ENCODE measurements around the gene C9orf152. TPM values are rescaled to one million over a fixed set of nuclear protein-coding genes. Genes with fewer than 3 reads are reported as not detected.

Gene C9orf152, protein sequence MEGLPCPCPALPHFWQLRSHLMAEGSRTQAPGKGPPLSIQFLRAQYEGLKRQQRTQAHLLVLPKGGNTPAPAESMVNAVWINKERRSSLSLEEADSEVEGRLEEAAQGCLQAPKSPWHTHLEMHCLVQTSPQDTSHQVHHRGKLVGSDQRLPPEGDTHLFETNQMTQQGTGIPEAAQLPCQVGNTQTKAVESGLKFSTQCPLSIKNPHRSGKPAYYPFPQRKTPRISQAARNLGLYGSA
- total RNA-seq = not detected in 2 replicates
- long read RNA-seq = 0 reads

DNA sequence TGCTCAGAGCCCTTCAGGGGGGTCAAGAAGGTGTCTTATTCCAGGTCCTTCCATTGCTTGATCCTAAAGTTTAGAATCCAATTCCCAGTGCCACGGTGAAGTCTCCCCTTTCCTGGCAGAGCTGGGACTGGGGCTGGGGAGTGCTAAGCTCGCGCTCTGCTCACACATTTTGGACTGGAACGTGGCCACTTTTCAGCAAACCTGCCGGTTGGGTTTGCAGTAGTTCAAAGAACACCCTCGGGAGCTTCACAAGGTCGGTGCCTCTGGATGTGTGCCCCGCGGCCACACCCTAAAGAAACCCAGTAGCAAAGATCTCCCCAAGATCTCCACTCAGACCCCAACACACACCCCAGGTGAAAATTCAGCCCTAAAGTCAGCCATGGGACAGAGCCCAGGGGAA, at the start of gene C9orf152:
C9orf152 (minus strand) TSS at position 129 of the 400 bp plus-strand sequence. CDS start 580 bp downstream, outside the sequence.
- no peak within 1 kb of the TSS for H3K4me3 Mint-ChIP-seq
- DNase-seq (ENCODE audit: low read depth, low spot score) = no peak
- H3K27me3 Mint-ChIP-seq (ENCODE audit: low read depth) = peaks cover 22% of the 10 kb centered on the region
- H3K36me3 Mint-ChIP-seq (ENCODE audit: low read depth) = no peaks in the 10 kb centered on the region
- no peaks in the 10 kb centered on the region for H3K9me3 Mint-ChIP-seq
- no peak for TF ChIP-seq CTCF (conservative IDR thresholded peaks at IDR 0.05)
- H3K4me1 Mint-ChIP-seq = no peaks in the 10 kb centered on the region
- no peak within 1 kb of the TSS for H3K27ac Mint-ChIP-seq (ENCODE audit: unreplicated experiment)

GRCh38 chr9:110257097-110257841, 49.3 kb upstream of the C9orf152 start:
- DNase-seq (ENCODE audit: low read depth, low spot score) = no peak
- no peak for TF ChIP-seq CTCF (conservative IDR thresholded peaks at IDR 0.05)
- no peaks in the 10 kb centered on the region for H3K9me3 Mint-ChIP-seq
- no peaks in the 10 kb centered on the region for H3K36me3 Mint-ChIP-seq (ENCODE audit: low read depth)
- H3K27ac Mint-ChIP-seq (ENCODE audit: unreplicated experiment) = peak overlapping the region; percentile 93
- no peaks in the 10 kb centered on the region for H3K27me3 Mint-ChIP-seq (ENCODE audit: low read depth)
- H3K4me3 Mint-ChIP-seq = peak overlapping the region; percentile 96
- peaks cover 47% of the 10 kb centered on the region for H3K4me1 Mint-ChIP-seq

- Mint-ChIP-seq H3K27me3 (ENCODE audit: low read depth) (no peaks in the 10 kb centered on the region), H3K27ac (ENCODE audit: unreplicated experiment) (peak within 1 kb of the TSS; percentile 98), H3K36me3 (ENCODE audit: low read depth) (no peaks in the 10 kb centered on the region), H3K9me3 (no peaks in the 10 kb centered on the region), H3K4me1 (peaks cover 49% of the 10 kb centered on the region), H3K4me3 (peak within 1 kb of the TSS; percentile 96)
- no peak for TF ChIP-seq CTCF (conservative IDR thresholded peaks at IDR 0.05)
- peak; percentile 75 for DNase-seq (ENCODE audit: low read depth, low spot score)
Observed at GRCh38 chr9:110256380-110257096, 48.6 kb upstream of the C9orf152 start, which contains the start of gene TXN. Gene TXN, minus strand, starts transcription at chr9:110256507. Its CDS starts 72 bp downstream, at chr9:110256435.

DNA sequence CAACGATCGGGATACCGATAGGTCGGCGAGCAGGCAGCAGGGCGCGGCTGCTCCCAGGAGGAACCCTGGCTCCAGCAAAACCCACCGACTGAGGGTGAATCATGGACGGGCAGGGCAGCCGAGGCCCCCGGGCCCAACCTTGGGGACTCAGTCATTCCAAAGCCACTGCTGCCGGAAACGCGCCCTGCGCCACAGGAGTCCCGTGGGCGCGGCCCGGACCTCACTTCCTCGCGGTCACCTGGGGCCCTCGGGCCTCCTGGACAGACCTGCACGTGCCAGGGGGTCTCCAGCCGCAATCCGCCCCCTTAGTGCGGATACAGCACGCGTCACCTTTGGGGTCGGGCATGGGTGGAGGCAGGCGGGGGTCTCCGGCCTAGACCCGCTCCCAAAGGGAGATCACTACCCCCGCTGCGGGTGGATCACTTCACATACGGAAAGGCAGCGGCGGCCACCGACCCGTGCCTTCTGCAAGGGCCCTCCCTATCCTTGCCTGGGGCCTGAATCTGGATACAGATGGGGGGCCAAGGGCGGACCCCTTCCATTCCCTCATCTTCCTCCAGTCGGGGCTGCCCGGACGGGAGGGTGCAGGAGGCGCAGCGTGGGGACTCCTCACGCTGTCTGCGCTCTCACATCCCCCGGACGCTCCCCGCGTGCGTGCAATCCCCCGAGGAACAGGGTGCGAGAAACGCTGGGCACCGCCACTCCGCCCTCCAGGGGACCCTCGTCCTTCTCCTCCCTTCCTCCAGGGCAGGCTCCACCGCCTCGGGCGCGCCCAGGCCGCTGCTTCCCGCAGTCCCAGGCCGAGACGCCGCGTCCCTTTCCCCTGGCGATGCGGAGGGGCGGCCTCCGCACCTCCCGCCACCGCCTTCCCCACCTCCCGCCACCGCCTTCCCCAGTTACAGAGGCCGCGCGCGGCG, 47.8 kb upstream of the C9orf152 start:
- Mint-ChIP-seq H3K4me1 (peaks cover 54% of the 10 kb centered on the region), H3K27me3 (ENCODE audit: low read depth) (no peaks in the 10 kb centered on the region), H3K4me3 (peak overlapping the region; percentile 96), H3K27ac (ENCODE audit: unreplicated experiment) (peak overlapping the region; percentile 98), H3K36me3 (ENCODE audit: low read depth) (no peaks in the 10 kb centered on the region), H3K9me3 (no peaks in the 10 kb centered on the region)
- no peak for TF ChIP-seq CTCF (conservative IDR thresholded peaks at IDR 0.05)
- DNase-seq (ENCODE audit: low read depth, low spot score) = peak; percentile 19
